K562 (cell line): ENCODE results near the gene MVD. TPM values are rescaled to one million over a fixed set of nuclear protein-coding genes. Genes with fewer than 3 reads are reported as not detected.
A peak's percentile ranks its signal among the peaks of the same experiment; 100 is the strongest.

Source experiments
- ATAC-seq: fragments of 200-7000 bp; cut with Tn5 transposase; 3 replicates; pipeline ENCODE4 v1.9.1; 2020; ENCODE audit warnings: moderate library complexity
- BruUV-seq: library from RNA; stranded (reverse); fragments of 400-500 nt; replicated peaks from 2 replicates; lab custom pipeline; 2021; lab: Mats Ljungman, UMichigan
- CTCF ChIA-PET: fragments of 300-600 bp; formaldehyde crosslinking; extraction: SDS; loops from one replicate; lab custom pipeline; 2021; ENCODE audit warnings: low intra/inter-chr PET ratio; lab: Yijun Ruan, JAX
- POLR2A ChIA-PET: fragments of 300-600, 350-650 bp; sonication (Branson Sonifier 250); formaldehyde crosslinking; extraction: SDS; loops from one replicate; lab custom pipeline; 2021; ENCODE audit warnings: antibody characterized with exemption, inconsistent platforms; lab: Yijun Ruan, JAX
- DNase-seq, 4 experiments: peaks; one replicate each; pipeline versions ENCODE4 v3.0.0 to v3.0.0-alpha.2; 2011 to 2018; ENCODE audit warnings: low spot score in 3 of 4, mixed read lengths in 3 of 4; ENCODE audit errors: extremely low read depth in 1 of 4
- FAIRE-seq: peaks from 2 replicates; lab custom pipeline; 2011; peaks lifted over from hg19 to GRCh38; lab: Jason Lieb, UNC
- H2AFZ ChIP-seq: 2 replicates; pipeline ENCODE4 v1.6.0; 2011; ENCODE audit warnings: low read depth, low read length, control low read depth, inconsistent platforms
- H3K27ac ChIP-seq: fragments of 200-600 bp; 3 replicates; pipeline ENCODE4 v1.8.0; 2011; ENCODE audit warnings: low read depth, mild to moderate bottlenecking, control low read depth, inconsistent platforms, low read length, moderate library complexity, mixed read lengths; ENCODE audit errors: extremely low read depth
- H3K27me3 ChIP-seq, 2 experiments: fragments of 300-600 bp in 1 of 2; 2 replicates in 1 of 2; 3 replicates in 1 of 2; pipeline versions ENCODE4 v1.6.0 to v1.8.0; 2011; ENCODE audit warnings: inconsistent platforms in 2 of 2, low read length in 2 of 2, mild to moderate bottlenecking in 1 of 2, mixed read lengths in 1 of 2, moderate library complexity in 1 of 2; ENCODE audit not compliant: control insufficient read depth in 2 of 2, insufficient read depth in 2 of 2
- H3K36me3 ChIP-seq: fragments of 300-600 bp; 3 replicates; pipeline ENCODE4 v1.8.0; 2011; ENCODE audit warnings: mild to moderate bottlenecking, low read length, inconsistent platforms; ENCODE audit not compliant: control insufficient read depth, insufficient read depth
- H3K4me1 ChIP-seq, 2 experiments: fragments of 200-600 bp in 1 of 2; replicated peaks in 1 of 2; 2 replicates in 1 of 2; 3 replicates in 1 of 2; pipeline versions ENCODE4 v1.5.1 to v1.8.0; 2011; ENCODE audit warnings: inconsistent platforms in 2 of 2, low read length in 2 of 2, mild to moderate bottlenecking in 1 of 2, mixed read lengths in 1 of 2, moderate library complexity in 1 of 2; ENCODE audit not compliant: control insufficient read depth in 2 of 2, insufficient read depth in 2 of 2
- H3K4me2 ChIP-seq: 2 replicates; pipeline ENCODE4 v1.6.1; 2011; ENCODE audit warnings: low read length, control low read depth, inconsistent platforms, mixed read lengths; ENCODE audit not compliant: insufficient read depth
- H3K4me3 ChIP-seq: fragments of 200-600 bp; sonication (generic), shearing (Covaris generic); 2 replicates; pipeline ENCODE4 v1.5.1; 2016; ENCODE audit warnings: control low read depth, inconsistent platforms
- H3K79me2 ChIP-seq: fragments of 200-600 bp; 3 replicates; pipeline ENCODE4 v1.8.0; 2011; ENCODE audit warnings: low read length, inconsistent platforms; ENCODE audit not compliant: control insufficient read depth, insufficient read depth
- H3K9ac ChIP-seq, 2 experiments: 2 replicates each; pipeline versions ENCODE4 v1.6.0 to v1.6.1; 2011; ENCODE audit warnings: low read depth in 2 of 2, low read length in 2 of 2, control low read depth in 1 of 2, inconsistent platforms in 1 of 2, mild to moderate bottlenecking in 1 of 2, mixed read lengths in 1 of 2; ENCODE audit not compliant: insufficient read depth in 1 of 2
- H3K9me1 ChIP-seq: one replicate; pipeline ENCODE4 v1.6.0; 2011; ENCODE audit warnings: inconsistent platforms, mild to moderate bottlenecking, low read length, moderate library complexity; ENCODE audit not compliant: control insufficient read depth, insufficient read depth
- H3K9me3 ChIP-seq: replicated peaks from 2 replicates; pipeline ENCODE4 v1.5.1; 2011; ENCODE audit warnings: low read depth, low read length, inconsistent platforms; ENCODE audit not compliant: control insufficient read depth, insufficient read depth
- H4K20me1 ChIP-seq: replicated peaks from 2 replicates; pipeline ENCODE4 v1.6.1; 2011; ENCODE audit warnings: low read length, inconsistent platforms, mixed read lengths; ENCODE audit not compliant: control insufficient read depth, insufficient read depth
- BRF2 ChIP-seq: IDR thresholded peaks from 3 replicates; pipeline ENCODE4 v1.6.1; 2011; ENCODE audit warnings: borderline replicate concordance, mild to moderate bottlenecking; ENCODE audit not compliant: insufficient read length, insufficient read depth
- CBFA2T3 ChIP-seq: fragments of 450-650 bp; IDR thresholded peaks from 2 replicates; pipeline ENCODE4 v1.6.1; 2017
- CBX2 ChIP-seq: fragments of 200-600 bp; sonication (generic); IDR thresholded peaks from one replicate; pipeline ENCODE4 v1.6.1; 2012; ENCODE audit warnings: mild to moderate bottlenecking, low read length, inconsistent platforms; ENCODE audit not compliant: insufficient read depth, poor library complexity, severe bottlenecking
- FOXK1 ChIP-seq: sonication (generic); formaldehyde crosslinking; IDR thresholded peaks from 2 replicates; pipeline ENCODE4 v1.8.0; 2022; ENCODE audit warnings: missing genetic modification reagents, mild to moderate bottlenecking, borderline replicate concordance
- GMEB1 ChIP-seq: fragments of 250-450 bp; sonication (Bioruptor Pico); IDR thresholded peaks from 2 replicates; pipeline ENCODE4 v1.4.0; 2020; ENCODE audit warnings: mild to moderate bottlenecking
- NBN ChIP-seq: fragments of 450-650 bp; IDR thresholded peaks from 2 replicates; pipeline ENCODE4 v1.6.1; 2016; ENCODE audit warnings: low read depth, mild to moderate bottlenecking
- NR0B1 ChIP-seq: fragments of 450-650 bp; IDR thresholded peaks from one replicate; pipeline ENCODE4 v1.6.1; 2018; ENCODE audit warnings: mild to moderate bottlenecking, moderate library complexity; ENCODE audit not compliant: partially characterized antibody
- POLR2A ChIP-seq: fragments of 450-650 bp; conservative IDR thresholded peaks from 2 replicates; pipeline ENCODE4 v1.6.1; 2016
- RB1 ChIP-seq: fragments of 450-650 bp; IDR thresholded peaks from 2 replicates; pipeline ENCODE4 v1.6.1; 2017; ENCODE audit warnings: low read depth, mild to moderate bottlenecking
- RBFOX2 ChIP-seq: fragments of 200-400 bp; formaldehyde crosslinking; IDR thresholded peaks from 2 replicates; pipeline ENCODE4 v1.6.1; 2017; ENCODE audit warnings: low read depth, mild to moderate bottlenecking, low read length, moderate library complexity
- SRF ChIP-seq, 2 experiments: fragments of 250-450, 450-650 bp in 1 of 2; sonication (Bioruptor Pico) in 1 of 2; sonication (generic) in 1 of 2; formaldehyde crosslinking; IDR thresholded peaks; 2 replicates each; pipeline versions ENCODE4 v1.5.0 to v1.5.1; 2020 to 2022; ENCODE audit warnings: mild to moderate bottlenecking in 1 of 2, missing genetic modification reagents in 1 of 2
- ZBTB1 ChIP-seq: sonication (generic); formaldehyde crosslinking; IDR thresholded peaks from 2 replicates; pipeline ENCODE4 v1.8.1; 2023; ENCODE audit warnings: missing genetic modification reagents, low read depth, mild to moderate bottlenecking, borderline replicate concordance
- ZBTB33 ChIP-seq: sonication (generic); formaldehyde crosslinking; IDR thresholded peaks from 2 replicates; pipeline ENCODE4 v1.8.1; 2023; ENCODE audit warnings: mild to moderate bottlenecking, missing genetic modification reagents
- ZBTB49 ChIP-seq: sonication (generic); formaldehyde crosslinking; IDR thresholded peaks from 2 replicates; pipeline ENCODE4 v1.8.0; 2022; ENCODE audit warnings: missing genetic modification reagents, mild to moderate bottlenecking, borderline replicate concordance
- WGBS: fragments of 100-300 bp; shearing (Covaris generic); methylation state at CpG from one replicate; pipeline ENCODE4 v1.1.6; 2016; ENCODE audit warnings: low coverage, mixed read lengths; ENCODE audit not compliant: insufficient coverage; ENCODE audit errors: missing lambda C conversion rate; 5-methylcytosine and 5-hydroxymethylcytosine counted together
- in situ Hi-C: fragments of 300-500 bp; cut with MboI; formaldehyde crosslinking; loops from 4 replicates; pipeline ENCODE4 v1.15.0; 2018; ENCODE audit warnings: inconsistent platforms, mixed read lengths
- intact Hi-C: fragments of 100-400 bp; cut with micrococcal nuclease; formaldehyde crosslinking; loops from 2 replicates; pipeline ENCODE4 v1.14.2; 2022
- polyA plus RNA-seq, 8 experiments: library from polyadenylated mRNA; depleted of rRNA in 4 of 8; stranded (reverse) in 5 of 8; unstranded in 3 of 8; fragments of >200 nt; fragmentation: Nextera tagmentation in 2 of 8; fragmentation: Illumina TruSeq in 1 of 8; extraction: Ambion mirVana in 2 of 8; extraction: Trizol in 1 of 8; gene quantifications; 2 replicates each; pipeline versions ENCODE4 v1.2.1 to v1.2.3, GENCODE V29; 2011 to 2014; ENCODE audit warnings: inconsistent platforms in 1 of 8, missing spikeins in 1 of 8
- total RNA-seq, 7 experiments: library from RNA; depleted of rRNA in 6 of 7; stranded (reverse); fragments of >200 nt in 6 of 7; fragmentation: Illumina TruSeq in 2 of 7; extraction: Trizol in 2 of 7; gene quantifications; 2 replicates each; pipeline versions ENCODE4 v1.2.1 to v1.2.3, GENCODE V29; 2011 to 2021; ENCODE audit warnings: low replicate concordance in 1 of 7

Gene MVD
- total and polyA plus RNA-seq, 9 of the 15 experiments (the other 6 are each of a cell fraction or from before 2014, with no cell fraction given): 12.2 to 141 (median 45.3) TPM

GRCh38 chr16:88698646-88699045, 35.8 kb upstream of the MVD start:
- no peak for DNase-seq
- Histone ChIP-seq H3K79me2 (peaks cover 25% of the 10 kb centered on the region), H3K4me3 (no peak overlapping the region), H4K20me1 (peaks cover under 1% of the 10 kb centered on the region; the same call in 1 of the 2 replicates), H3K36me3 (peaks cover 73% of the 10 kb centered on the region; the same call in 1 of the 3 replicates), H3K9me3 (no peaks in the 10 kb centered on the region), H3K27me3 (no peaks in the 10 kb centered on the region), H3K9me1 (no peaks in the 10 kb centered on the region), H2AFZ (no peak overlapping the region), H3K27ac (no peak overlapping the region), H3K9ac (no peak overlapping the region), H3K4me2 (no peak overlapping the region), H3K4me1 (peaks cover 10 to 88% of the 10 kb centered on the region in 2 experiments)
- intact Hi-C loops: no loop called here
- no peak for ATAC-seq
- BruUV-seq: no TSS peak
- TF ChIP-seq CBX2: no peak
- TF ChIP-seq BRF2: no peak
- TF ChIP-seq SRF (CRISPR knock-in tag; IDR thresholded peaks at IDR 0.05): no peak
- 0 out of 2 replicates have a peak, but pooled peaks have one; percentile 0 for TF ChIP-seq RBFOX2
- no peak for TF ChIP-seq FOXK1 (CRISPR knock-in tag)
- no peak for TF ChIP-seq RB1
- no peak for TF ChIP-seq CBFA2T3
- no peak for TF ChIP-seq POLR2A
- TF ChIP-seq NR0B1: no peak
- TF ChIP-seq ZBTB1 (CRISPR knock-in tag): no peak
- no peak for TF ChIP-seq GMEB1 (CRISPR knock-in tag)
- TF ChIP-seq NBN: no peak
- TF ChIP-seq ZBTB33 (CRISPR knock-in tag): peak; percentile 57; the same call in 1 of the 2 replicates
- TF ChIP-seq ZBTB49 (CRISPR knock-in tag): no peak
- ChIA-PET POLR2A (interaction anchor here (0.9 kb wide), 1 partner anchor 9 kb away, joined by 3 read pairs; no protein-coding TSS in a partner anchor), CTCF (interaction anchor here (0.8 kb wide), 1 partner anchor 87 kb away, joined by 3 read pairs; no protein-coding TSS in a partner anchor)
- 95% methylated on average over 25 of the region's 25 CpGs for WGBS
- in situ Hi-C loops: no loop called here
- no peak for FAIRE-seq
